DND-41 (cell line): ENCODE measurements around the gene SLC38A8.

Experiments used
- CTCF ChIP-seq: IDR thresholded peaks from 2 replicates; pipeline ENCODE4 v1.5.1; 2012; ENCODE audit warnings: borderline replicate concordance, low read length, moderate library complexity, mild to moderate bottlenecking; ENCODE audit not compliant: poor library complexity, severe bottlenecking; ENCODE audit errors: extremely low read depth
- EZH2 ChIP-seq: IDR thresholded peaks from 3 replicates; pipeline ENCODE4 v1.6.1; 2012; ENCODE audit warnings: borderline replicate concordance, low read depth, mild to moderate bottlenecking, moderate library complexity, low read length, inconsistent platforms; ENCODE audit not compliant: severe bottlenecking

- no peak for TF ChIP-seq CTCF
- no peak for TF ChIP-seq EZH2
Observed at GRCh38 chr16:84042308-84042878, at the start of gene SLC38A8.
